ENCODE measurements around the gene FGFR3.
A peak's percentile ranks its signal among the peaks of the same experiment; 100 is the strongest.

FGFR3 gene

DNA sequence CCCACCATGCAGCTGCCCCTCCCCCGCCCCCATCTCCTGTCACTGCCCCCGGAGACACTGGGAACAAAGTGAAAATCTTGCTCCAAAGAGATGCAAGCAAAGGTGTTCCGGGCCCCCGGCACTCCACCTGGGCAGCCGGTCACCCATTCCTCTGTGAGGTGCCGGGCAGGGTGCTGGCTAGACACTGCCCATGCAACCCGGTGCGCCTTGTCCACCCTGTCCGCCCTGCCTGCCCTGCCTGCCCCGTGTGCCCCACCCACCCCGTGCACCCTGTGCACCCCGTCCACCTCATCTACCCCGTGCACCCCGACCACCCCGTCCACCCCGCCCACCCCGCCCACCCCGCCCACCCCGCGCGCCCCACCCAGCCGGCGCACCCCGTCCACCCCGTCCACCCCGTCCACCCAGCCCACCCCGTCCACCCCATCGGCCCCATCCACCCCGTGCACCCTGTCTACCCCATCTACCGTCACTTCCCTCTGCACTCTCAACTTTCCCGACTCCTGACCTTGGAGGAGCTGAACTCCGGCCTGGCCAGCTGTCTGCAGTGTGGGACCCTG, 31.9 kb upstream of the FGFR3 start:
- ATAC-seq (ENCODE audit: low read depth) (no peak), DNase-seq (ENCODE audit: low spot score) (no peak)
- no peak overlapping the region for H3K4me3 ChIP-seq (ENCODE audit: severe bottlenecking)
- no peak overlapping the region for H3K27ac ChIP-seq (ENCODE audit: poor library complexity, severe bottlenecking)
- TF ChIP-seq, protein P1, sequence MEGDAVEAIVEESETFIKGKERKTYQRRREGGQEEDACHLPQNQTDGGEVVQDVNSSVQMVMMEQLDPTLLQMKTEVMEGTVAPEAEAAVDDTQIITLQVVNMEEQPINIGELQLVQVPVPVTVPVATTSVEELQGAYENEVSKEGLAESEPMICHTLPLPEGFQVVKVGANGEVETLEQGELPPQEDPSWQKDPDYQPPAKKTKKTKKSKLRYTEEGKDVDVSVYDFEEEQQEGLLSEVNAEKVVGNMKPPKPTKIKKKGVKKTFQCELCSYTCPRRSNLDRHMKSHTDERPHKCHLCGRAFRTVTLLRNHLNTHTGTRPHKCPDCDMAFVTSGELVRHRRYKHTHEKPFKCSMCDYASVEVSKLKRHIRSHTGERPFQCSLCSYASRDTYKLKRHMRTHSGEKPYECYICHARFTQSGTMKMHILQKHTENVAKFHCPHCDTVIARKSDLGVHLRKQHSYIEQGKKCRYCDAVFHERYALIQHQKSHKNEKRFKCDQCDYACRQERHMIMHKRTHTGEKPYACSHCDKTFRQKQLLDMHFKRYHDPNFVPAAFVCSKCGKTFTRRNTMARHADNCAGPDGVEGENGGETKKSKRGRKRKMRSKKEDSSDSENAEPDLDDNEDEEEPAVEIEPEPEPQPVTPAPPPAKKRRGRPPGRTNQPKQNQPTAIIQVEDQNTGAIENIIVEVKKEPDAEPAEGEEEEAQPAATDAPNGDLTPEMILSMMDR (IDR thresholded peaks at IDR 0.05; ENCODE audit: poor library complexity, severe bottlenecking): no peak
- no peaks in the 10 kb centered on the region for H3K36me3 ChIP-seq (ENCODE audit: low read depth)
- no peaks in the 10 kb centered on the region for H3K27me3 ChIP-seq (ENCODE audit: insufficient read depth, poor library complexity, severe bottlenecking)
- H3K9me3 ChIP-seq (ENCODE audit: severe bottlenecking): no peaks in the 10 kb centered on the region
- peaks cover 12% of the 10 kb centered on the region for H3K4me1 ChIP-seq (ENCODE audit: insufficient read depth, poor library complexity, severe bottlenecking)

DNA sequence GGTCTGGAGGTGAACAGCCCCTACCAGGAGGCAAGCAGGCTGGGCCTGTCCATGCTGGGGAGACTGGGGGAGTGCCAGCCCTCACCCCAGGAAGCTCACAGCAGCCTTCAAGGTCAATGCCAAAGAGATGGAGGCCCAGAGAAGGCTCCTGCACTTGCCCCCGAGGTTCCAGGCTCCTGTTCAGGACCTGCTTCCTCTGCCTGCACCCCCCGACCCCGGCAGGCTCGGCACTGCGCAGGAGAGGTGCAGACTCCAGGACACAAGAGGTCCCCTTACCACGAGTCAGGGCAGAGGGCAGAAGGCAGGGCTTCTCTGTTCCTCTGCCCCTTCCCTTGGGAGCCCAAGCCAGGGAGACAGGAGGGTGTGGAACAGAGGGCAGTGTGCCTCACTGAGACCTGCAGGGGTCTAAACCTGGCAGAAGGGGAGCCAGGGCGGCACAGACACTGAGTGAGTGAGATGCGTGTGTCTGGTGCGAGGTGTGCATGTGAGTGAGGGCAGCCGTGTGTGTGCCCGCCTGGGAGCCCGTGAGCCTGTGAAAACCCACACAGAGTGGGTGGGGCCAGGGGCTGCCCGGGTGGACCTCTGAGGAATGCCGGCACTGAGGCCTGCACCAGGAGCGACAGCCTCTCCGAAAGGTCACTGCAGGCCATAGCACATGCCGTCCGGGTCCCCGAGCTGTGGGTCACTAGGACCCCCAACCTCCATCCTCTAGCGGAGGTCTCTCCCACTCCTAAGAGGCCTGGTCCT, 30.7 kb upstream of the FGFR3 start:
- TF ChIP-seq, protein P1 (IDR thresholded peaks at IDR 0.05; ENCODE audit: poor library complexity, severe bottlenecking): no peak
- H3K9me3 ChIP-seq (ENCODE audit: severe bottlenecking): no peaks in the 10 kb centered on the region
- no peak overlapping the region for H3K27ac ChIP-seq (ENCODE audit: poor library complexity, severe bottlenecking)
- no peaks in the 10 kb centered on the region for H3K36me3 ChIP-seq (ENCODE audit: low read depth)
- DNase-seq (ENCODE audit: low spot score): no peak
- peaks cover 12% of the 10 kb centered on the region for H3K4me1 ChIP-seq (ENCODE audit: insufficient read depth, poor library complexity, severe bottlenecking)
- no peaks in the 10 kb centered on the region for H3K27me3 ChIP-seq (ENCODE audit: insufficient read depth, poor library complexity, severe bottlenecking)
- ATAC-seq (ENCODE audit: low read depth): no peak
- no peak overlapping the region for H3K4me3 ChIP-seq (ENCODE audit: severe bottlenecking)

DNA sequence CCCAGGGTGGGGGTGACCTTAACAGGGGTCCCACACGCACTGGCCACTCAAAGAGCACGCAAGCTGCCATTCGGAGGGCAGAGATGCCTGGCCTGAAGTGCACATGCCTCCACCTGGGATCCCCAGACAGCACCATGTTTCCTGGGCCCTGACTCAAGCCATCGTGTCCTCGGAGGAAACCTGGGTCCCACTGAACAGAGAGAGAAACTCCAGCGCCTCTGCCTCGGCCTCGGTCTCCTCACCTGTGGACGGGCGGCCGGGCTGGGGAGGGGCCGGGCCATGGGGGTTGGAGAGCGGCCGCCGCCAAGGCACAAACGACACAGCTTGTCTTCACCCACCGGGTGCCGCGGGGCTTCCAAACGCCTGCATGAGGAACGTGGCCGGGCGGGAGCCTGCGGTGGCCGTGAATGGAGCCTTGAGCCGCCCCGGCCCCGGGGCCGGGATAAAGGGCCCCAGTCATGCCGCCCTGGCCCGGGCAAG, 30.0 kb upstream of the FGFR3 start:
- Histone ChIP-seq H3K27ac (ENCODE audit: poor library complexity, severe bottlenecking) (no peak overlapping the region), H3K36me3 (ENCODE audit: low read depth) (no peaks in the 10 kb centered on the region), H3K4me1 (ENCODE audit: insufficient read depth, poor library complexity, severe bottlenecking) (peaks cover 9% of the 10 kb centered on the region), H3K4me3 (ENCODE audit: severe bottlenecking) (no peak overlapping the region), H3K9me3 (ENCODE audit: severe bottlenecking) (no peaks in the 10 kb centered on the region), H3K27me3 (ENCODE audit: insufficient read depth, poor library complexity, severe bottlenecking) (no peaks in the 10 kb centered on the region)
- ATAC-seq (ENCODE audit: low read depth): no peak
- TF ChIP-seq, protein P1 (IDR thresholded peaks at IDR 0.05; ENCODE audit: poor library complexity, severe bottlenecking): no peak
- DNase-seq (ENCODE audit: low spot score): no peak

DNA sequence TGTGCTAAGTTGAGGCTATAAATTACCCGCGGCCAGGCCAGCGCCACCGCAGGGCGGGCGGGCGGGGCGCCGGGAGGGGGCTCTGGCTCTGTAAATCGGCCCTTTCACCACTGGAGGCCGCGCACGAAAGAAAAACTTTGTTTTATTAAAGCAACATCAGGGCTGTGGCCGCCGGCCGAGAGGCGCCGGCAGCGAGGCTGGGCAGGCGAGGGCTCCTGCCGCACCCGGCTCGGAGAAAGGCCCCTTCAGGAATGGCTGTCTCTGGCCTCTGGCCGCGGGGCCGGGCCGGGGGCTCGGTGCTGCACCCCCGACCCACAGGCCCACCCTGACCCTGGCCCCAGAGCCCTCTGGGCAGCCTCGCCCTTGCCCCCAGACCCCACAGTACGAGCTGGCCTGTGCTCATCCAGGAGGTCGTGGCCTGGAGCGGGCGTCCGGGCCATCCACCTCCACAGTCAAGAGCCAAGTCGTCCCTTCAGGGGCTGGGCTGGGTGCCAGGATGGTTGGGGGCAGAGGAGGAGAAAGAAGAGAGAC, 29.5 kb upstream of the FGFR3 start:
- no peak for DNase-seq (ENCODE audit: low spot score)
- peak; percentile 17; the same call in 1 of the 3 replicates for ATAC-seq (ENCODE audit: low read depth)
- no peaks in the 10 kb centered on the region for H3K27me3 ChIP-seq (ENCODE audit: insufficient read depth, poor library complexity, severe bottlenecking)
- no peaks in the 10 kb centered on the region for H3K9me3 ChIP-seq (ENCODE audit: severe bottlenecking)
- no peaks in the 10 kb centered on the region for H3K36me3 ChIP-seq (ENCODE audit: low read depth)
- TF ChIP-seq, protein P1 (IDR thresholded peaks at IDR 0.05; ENCODE audit: poor library complexity, severe bottlenecking): peak; percentile 11
- H3K4me3 ChIP-seq (ENCODE audit: severe bottlenecking): no peak overlapping the region
- peaks cover 9% of the 10 kb centered on the region for H3K4me1 ChIP-seq (ENCODE audit: insufficient read depth, poor library complexity, severe bottlenecking)
- no peak overlapping the region for H3K27ac ChIP-seq (ENCODE audit: poor library complexity, severe bottlenecking)
